ENCODE data around the gene ZRANB2. TPM values are rescaled to one million over a fixed set of nuclear protein-coding genes. Genes with fewer than 3 reads are reported as not detected.
A peak's percentile ranks its signal among the peaks of the same experiment; 100 is the strongest.

Gene ZRANB2
- total RNA-seq, 1 experiment from 2014 or later = 134 TPM

DNA sequence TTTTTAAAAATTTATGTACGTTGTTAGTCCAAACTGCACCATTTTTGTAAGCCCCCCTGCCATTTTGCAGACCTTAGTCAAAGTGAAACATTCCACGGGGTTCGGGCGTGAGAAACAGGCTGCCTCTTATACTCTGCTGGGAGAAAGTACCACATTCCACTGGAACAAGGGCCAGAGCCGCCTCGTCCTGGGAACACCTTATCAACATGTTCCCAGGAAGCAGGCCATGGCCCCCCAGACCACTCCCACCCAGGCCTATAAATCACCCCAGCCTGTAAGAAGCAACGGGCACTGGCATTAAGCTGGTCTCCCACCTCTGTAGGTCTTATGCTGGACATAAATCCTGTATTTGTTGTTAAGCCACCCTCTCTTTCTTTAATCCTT lies 854 bp upstream of the ZRANB2 start:
- Mint-ChIP-seq H3K4me3 (ENCODE audit: unreplicated experiment) (peak overlapping the region; percentile 97), H3K4me1 (ENCODE audit: insufficient read depth, unreplicated experiment) (peaks cover 6% of the 10 kb centered on the region), H3K9me3 (ENCODE audit: unreplicated experiment) (no peaks in the 10 kb centered on the region), H3K27ac (ENCODE audit: low read depth, unreplicated experiment) (peak overlapping the region; percentile 100), H3K36me3 (ENCODE audit: insufficient read depth, unreplicated experiment) (peaks cover 34% of the 10 kb centered on the region), H3K27me3 (ENCODE audit: insufficient read depth, unreplicated experiment) (peaks cover 11% of the 10 kb centered on the region)
- TSS peak; percentile 95 for BruUV-seq (replicated peaks)
- ChIA-PET CTCF (interaction anchor here (0.6 to 1.8 kb wide), 7 partner anchors 15 to 997 kb away, joined by 3 to 6 read pairs (median 3); no protein-coding TSS in a partner anchor), POLR2A (interaction anchor here (0.6 to 1.9 kb wide), 21 partner anchors 8 to 1553 kb away, joined by 3 to 13 read pairs (median 4); partner anchors contain the start of genes ANKRD13C, CTH, LRRC40 and SRSF11)
- TF ChIP-seq, protein P1, sequence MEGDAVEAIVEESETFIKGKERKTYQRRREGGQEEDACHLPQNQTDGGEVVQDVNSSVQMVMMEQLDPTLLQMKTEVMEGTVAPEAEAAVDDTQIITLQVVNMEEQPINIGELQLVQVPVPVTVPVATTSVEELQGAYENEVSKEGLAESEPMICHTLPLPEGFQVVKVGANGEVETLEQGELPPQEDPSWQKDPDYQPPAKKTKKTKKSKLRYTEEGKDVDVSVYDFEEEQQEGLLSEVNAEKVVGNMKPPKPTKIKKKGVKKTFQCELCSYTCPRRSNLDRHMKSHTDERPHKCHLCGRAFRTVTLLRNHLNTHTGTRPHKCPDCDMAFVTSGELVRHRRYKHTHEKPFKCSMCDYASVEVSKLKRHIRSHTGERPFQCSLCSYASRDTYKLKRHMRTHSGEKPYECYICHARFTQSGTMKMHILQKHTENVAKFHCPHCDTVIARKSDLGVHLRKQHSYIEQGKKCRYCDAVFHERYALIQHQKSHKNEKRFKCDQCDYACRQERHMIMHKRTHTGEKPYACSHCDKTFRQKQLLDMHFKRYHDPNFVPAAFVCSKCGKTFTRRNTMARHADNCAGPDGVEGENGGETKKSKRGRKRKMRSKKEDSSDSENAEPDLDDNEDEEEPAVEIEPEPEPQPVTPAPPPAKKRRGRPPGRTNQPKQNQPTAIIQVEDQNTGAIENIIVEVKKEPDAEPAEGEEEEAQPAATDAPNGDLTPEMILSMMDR (IDR thresholded peaks at IDR 0.05; ENCODE audit: unreplicated experiment) = no peak
- no peak for DNase-seq (ENCODE audit: unreplicated experiment)
- intact Hi-C loops (cut with micrococcal nuclease) = no loop called here

DNA sequence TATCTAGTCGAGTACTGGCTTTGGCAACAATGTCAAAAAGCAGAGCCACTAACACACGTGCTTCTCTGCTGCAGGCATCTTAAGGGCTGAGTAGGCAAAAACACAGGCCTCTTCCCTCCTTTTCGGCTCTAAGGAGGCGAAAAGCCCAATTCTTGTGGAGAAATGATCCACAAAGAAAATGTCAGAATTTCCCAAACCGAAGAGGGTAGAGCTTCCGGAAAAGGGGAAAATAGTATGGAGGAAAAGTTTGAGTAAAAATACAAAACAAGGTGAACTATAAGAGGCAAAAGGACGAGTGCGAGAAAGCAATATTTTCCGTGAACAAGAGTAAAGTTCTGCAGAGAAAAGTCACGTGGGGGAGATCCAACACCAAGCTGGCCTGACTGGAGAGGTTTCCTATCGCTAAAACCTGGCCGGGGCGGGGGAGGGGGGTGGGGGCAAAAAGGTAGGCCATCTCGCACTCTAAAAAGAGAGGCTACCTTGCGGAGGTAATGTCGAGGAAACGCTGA lies 551 bp downstream of the ZRANB2 start:
- DNase-seq (ENCODE audit: unreplicated experiment) = peak; percentile 37
- Mint-ChIP-seq H3K27ac (ENCODE audit: low read depth, unreplicated experiment) (peak overlapping the region; percentile 100), H3K4me3 (ENCODE audit: unreplicated experiment) (peak overlapping the region; percentile 97), H3K27me3 (ENCODE audit: insufficient read depth, unreplicated experiment) (peaks cover 11% of the 10 kb centered on the region), H3K4me1 (ENCODE audit: insufficient read depth, unreplicated experiment) (peaks cover 12% of the 10 kb centered on the region), H3K36me3 (ENCODE audit: insufficient read depth, unreplicated experiment) (peaks cover 48% of the 10 kb centered on the region), H3K9me3 (ENCODE audit: unreplicated experiment) (no peaks in the 10 kb centered on the region)
- intact Hi-C loops (cut with micrococcal nuclease) = no loop called here
- ChIA-PET CTCF (interaction anchor here (0.7 to 1.8 kb wide), 3 partner anchors 9 to 20 kb away, joined by 3 to 6 read pairs (median 4); no protein-coding TSS in a partner anchor), POLR2A (interaction anchor here (0.7 to 1.9 kb wide), 18 partner anchors 9 to 878 kb away, joined by 3 to 13 read pairs (median 4); partner anchors contain the start of genes ANKRD13C, CTH, LRRC40 and SRSF11)
- TF ChIP-seq, protein P1 (IDR thresholded peaks at IDR 0.05; ENCODE audit: unreplicated experiment) = no peak
- BruUV-seq (replicated peaks) = TSS peak; percentile 47

DNA sequence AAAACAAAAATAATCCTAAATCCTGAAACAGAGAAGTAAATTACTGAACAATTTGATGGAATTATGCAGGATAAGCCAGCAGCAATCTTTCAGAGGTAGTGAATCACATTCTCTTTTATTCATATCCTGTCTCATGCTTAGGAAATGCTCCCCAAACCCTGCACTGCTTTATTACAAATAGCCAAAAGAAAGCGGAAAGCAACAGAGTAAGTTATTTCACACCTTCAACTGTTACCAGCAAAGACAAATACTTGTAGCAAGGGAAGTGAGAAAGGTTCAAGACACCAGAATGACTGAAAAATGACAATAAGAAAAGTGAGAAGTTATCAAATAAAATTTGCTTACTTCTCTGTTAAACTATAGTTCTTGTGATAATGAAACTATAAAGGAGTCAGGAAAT lies 6.2 kb downstream of the ZRANB2 start:
- Mint-ChIP-seq H3K4me3 (ENCODE audit: unreplicated experiment) (no peak overlapping the region), H3K36me3 (ENCODE audit: insufficient read depth, unreplicated experiment) (peaks cover 95% of the 10 kb centered on the region), H3K4me1 (ENCODE audit: insufficient read depth, unreplicated experiment) (peaks cover 15% of the 10 kb centered on the region), H3K27me3 (ENCODE audit: insufficient read depth, unreplicated experiment) (no peaks in the 10 kb centered on the region), H3K27ac (ENCODE audit: low read depth, unreplicated experiment) (no peak overlapping the region), H3K9me3 (ENCODE audit: unreplicated experiment) (no peaks in the 10 kb centered on the region)
- no TSS peak for BruUV-seq (replicated peaks)
- intact Hi-C loops (cut with micrococcal nuclease) = no loop called here
- TF ChIP-seq, protein P1 (IDR thresholded peaks at IDR 0.05; ENCODE audit: unreplicated experiment) = no peak
- POLR2A ChIA-PET = no interaction called here
- DNase-seq (ENCODE audit: unreplicated experiment) = no peak
- CTCF ChIA-PET = no interaction called here

DNA sequence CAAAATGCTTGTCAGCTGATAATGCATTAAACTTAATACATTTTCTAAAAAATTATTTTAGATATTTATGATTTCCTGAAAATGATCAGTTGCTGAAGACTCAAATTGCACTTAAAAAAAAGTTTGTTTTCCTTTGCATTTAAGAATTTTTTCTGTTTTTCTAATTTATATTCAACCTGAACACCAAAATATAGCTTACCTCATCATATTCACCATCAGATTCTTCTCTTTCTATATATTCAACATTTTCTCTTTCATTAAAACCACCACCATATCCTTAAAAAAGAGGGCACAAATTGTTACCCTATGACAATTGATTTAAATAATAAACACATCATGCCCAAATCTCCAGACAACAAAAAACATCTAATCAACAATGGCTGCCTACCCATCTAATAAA lies 8.6 kb downstream of the ZRANB2 start:
- Mint-ChIP-seq H3K9me3 (ENCODE audit: unreplicated experiment) (no peaks in the 10 kb centered on the region), H3K4me3 (ENCODE audit: unreplicated experiment) (no peak overlapping the region), H3K27ac (ENCODE audit: low read depth, unreplicated experiment) (no peak overlapping the region), H3K27me3 (ENCODE audit: insufficient read depth, unreplicated experiment) (no peaks in the 10 kb centered on the region), H3K4me1 (ENCODE audit: insufficient read depth, unreplicated experiment) (peaks cover 8% of the 10 kb centered on the region), H3K36me3 (ENCODE audit: insufficient read depth, unreplicated experiment) (peaks cover 97% of the 10 kb centered on the region)
- DNase-seq (ENCODE audit: unreplicated experiment) = no peak
- TF ChIP-seq, protein P1 (IDR thresholded peaks at IDR 0.05; ENCODE audit: unreplicated experiment) = no peak
- CTCF ChIA-PET = no interaction called here
- intact Hi-C loops (cut with micrococcal nuclease) = no loop called here
- no TSS peak for BruUV-seq (replicated peaks)
- POLR2A ChIA-PET = interaction anchor here (1.5 kb wide), 1 partner anchor 9 kb away, joined by 3 read pairs; no protein-coding TSS in a partner anchor

All from MCF 10A (cell line).